Renal cortex interstitium (tissue), 11 donors: ENCODE data around the gene GPC5. TPM values are rescaled to one million over a fixed set of nuclear protein-coding genes. Genes with fewer than 3 reads are reported as not detected.

Experiments
- DNase-seq, 11 donors: peaks; one replicate each; pipeline ENCODE4 v3.0.0-alpha.2; 2013; ENCODE audit warnings: low read depth in 9 of 11, low spot score in 4 of 11; ENCODE audit errors: extremely low read depth in 1 of 11
- polyA plus RNA-seq, 3 donors: library from polyadenylated mRNA; unstranded; fragments of 120-200 nt; gene quantifications; one replicate each; pipeline ENCODE4 v1.2.1, GENCODE V29; 2013; ENCODE audit not compliant: insufficient read length in 3 of 3

GPC5 gene
- polyA plus RNA-seq, 3 donors = 3.5 to 4.5 (median 4.4) TPM

DNA sequence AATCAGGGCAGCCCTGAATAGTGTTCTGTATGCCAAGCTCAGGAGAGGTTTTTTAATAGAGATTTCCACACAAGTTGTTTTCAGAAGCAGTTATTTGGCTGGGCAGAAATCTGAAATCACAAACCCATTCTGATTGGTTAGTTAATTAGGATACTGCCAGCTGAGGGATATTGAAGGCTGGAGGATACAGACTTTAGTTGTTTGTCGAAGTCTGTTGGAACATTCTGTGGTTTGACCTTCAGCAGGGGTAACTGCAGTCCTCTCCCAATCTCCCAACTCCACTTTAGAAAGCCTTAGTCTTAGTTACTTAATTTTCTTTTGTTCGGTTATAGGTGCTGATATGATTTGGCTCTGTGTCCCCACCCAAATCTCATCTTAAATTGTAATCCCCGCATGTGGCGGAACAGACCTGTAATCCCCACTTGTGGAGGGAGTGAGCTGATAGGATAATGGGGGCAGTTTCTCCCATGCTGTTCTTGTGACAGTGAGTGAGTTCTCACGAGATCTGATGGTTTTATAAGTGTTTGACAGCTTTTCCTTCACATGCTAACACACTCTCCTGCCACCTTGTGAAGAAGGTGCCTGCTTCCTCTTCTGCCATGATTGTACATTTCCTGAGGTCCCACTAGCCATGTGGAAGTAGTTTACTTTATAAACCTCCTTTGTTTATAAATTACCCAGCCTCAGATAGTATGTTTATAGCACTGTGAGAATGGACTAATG lies 169.2 kb downstream of the GPC5 start:
- no peak for DNase-seq

GRCh38 chr13:91571681-91572080 lies 173.3 kb downstream of the GPC5 start:
- no peak for DNase-seq

DNA sequence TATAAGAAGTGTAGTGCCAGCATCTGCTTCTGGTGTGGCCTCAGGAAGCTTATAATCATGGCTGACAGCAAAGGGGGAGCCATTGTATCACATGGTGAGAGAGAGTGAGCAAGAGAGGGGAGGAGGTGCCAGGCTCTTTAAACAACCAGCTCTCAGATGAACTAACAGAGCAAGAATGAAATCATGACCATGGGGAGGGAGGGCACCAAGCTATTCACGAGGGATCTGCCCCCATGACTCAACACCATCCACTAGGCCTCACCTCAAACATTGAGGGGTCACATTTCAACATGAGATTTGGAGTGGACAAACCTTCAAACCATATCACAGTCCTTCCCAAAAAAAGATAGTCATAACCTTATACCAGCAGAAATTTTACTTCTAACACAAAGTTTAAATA lies 174.0 kb downstream of the GPC5 start:
- DNase-seq = no peak

- no peak for DNase-seq
Measured at GRCh38 chr13:91572944-91573598, 174.7 kb downstream of the GPC5 start.

- DNase-seq = no peak
Measured at GRCh38 chr13:91574766-91575165, 176.3 kb downstream of the GPC5 start.

DNA sequence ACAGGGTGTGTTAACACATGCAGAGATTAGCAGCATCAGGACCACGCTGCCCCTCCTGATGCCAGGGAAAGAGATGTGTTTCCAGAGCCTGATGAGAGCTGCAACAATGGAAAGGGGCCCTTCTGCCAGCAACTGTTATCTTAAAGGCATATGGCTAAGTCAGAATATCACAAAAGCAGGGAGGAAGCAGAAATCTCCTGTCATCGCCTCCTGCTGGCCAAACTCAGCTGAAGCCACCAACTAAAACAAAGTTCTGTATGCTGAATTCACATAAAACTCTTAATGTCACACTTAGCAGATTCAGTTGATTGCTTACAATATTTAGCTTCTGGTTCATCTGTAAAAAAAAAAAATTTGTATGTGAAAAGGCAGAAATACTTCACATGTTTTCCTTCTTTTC lies 178.2 kb downstream of the GPC5 start:
- no peak for DNase-seq

DNA sequence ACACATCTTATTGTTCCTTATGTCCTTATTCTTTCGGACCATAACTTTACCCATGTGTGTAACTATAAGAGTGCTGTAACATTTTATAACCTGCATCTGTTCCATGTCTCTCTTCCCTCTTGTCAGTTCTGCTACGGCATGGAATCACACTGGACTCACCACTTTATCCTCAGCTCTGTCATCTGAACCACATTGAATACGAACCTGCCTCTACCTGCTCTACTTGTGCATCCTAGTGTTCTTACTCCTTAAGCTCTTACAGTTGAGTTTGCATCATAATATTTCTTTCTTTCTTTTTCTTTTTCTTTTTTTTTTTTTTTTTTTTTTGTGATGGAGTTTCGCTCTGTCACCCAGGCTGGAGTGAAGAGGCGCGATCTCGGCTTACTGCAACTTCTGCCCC lies 180.9 kb downstream of the GPC5 start:
- DNase-seq = no peak

DNA sequence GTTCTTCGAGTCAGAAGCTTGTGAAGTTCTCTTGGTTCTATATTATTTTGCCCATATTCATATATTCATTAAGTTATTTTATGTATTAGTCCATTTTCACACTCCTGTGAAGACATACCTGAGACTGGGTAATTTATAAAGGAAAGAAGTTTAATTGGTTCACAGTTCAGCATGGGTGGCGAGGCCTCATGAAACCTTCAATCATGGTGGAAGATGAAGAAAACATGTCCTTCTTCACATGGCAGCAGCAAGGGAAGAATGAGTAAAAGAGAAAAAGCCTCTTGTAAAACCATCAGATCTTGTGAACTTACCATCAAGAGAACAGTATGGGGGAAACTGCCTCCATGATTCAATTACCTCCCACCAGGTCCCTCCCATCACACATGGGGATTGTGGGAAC lies 182.3 kb downstream of the GPC5 start:
- no peak for DNase-seq

DNA sequence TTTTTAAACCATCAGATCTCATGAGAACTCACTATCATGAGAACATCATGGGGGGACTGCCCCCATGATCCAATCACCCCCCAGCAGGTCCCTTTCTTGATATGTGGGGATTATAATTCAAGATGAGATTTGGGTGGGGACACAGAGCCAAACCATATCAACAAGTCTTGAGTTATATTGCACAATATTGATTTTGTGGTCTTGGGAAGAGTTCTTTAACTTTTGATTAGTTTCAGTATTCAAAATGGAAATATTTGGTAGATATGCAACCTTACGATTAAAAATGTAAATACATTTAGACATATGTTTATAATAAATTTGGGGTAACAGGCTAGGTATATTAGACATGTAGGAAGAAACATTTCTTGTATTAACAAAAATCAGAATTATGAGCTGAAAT lies 188.2 kb downstream of the GPC5 start:
- no peak for DNase-seq

DNA sequence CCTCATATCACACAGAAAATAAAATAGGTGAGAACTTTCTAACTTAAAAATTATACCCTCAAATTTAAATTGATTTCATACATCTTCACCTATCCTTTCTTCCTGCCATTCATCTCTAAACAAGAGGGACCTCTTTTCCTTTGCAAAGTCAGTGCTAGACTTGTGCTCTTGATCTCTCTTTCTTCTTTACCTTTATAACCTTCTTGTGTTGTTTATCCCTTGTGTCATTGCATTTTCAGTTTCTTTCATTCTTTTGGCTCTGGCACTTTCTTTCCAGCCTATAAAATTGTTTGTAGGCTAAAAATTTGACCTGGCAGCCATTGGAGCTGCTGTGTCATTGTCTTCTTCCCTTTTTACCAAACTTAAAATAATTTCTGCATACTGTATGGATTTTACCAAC lies 190.1 kb downstream of the GPC5 start:
- DNase-seq = no peak

GRCh38 chr13:91592056-91593014 lies 193.9 kb downstream of the GPC5 start:
- DNase-seq = no peak

- DNase-seq = no peak
Measured at GRCh38 chr13:91593456-91593855, 195.0 kb downstream of the GPC5 start.

GRCh38 chr13:91594061-91594460 lies 195.6 kb downstream of the GPC5 start:
- DNase-seq = no peak

GRCh38 chr13:91595677-91596076 lies 197.3 kb downstream of the GPC5 start:
- DNase-seq = no peak

DNA sequence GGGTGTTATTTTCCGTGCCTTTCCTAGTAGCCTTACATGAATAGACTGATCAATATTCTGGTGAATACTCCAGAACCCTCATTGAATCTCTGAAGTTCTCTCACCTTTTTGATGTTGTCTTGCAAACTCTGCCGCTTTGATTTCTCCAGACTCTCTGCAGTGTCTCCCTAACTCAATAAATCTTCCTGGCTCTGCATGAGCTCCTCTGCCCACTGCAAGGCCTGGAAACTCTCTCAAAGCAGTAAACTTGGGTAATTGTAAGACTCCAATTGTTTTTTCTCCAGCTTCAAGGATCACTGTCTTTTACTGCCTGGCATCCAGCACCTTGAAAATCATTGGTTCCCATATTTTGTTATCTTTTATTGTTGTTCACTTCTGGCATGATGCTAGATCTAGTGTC lies 198.4 kb downstream of the GPC5 start:
- DNase-seq = peak in 8 of 11 donors; percentile 9 to 64 (median 24)

- DNase-seq = no peak
Measured at GRCh38 chr13:91598655-91599054, 200.2 kb downstream of the GPC5 start.

DNA sequence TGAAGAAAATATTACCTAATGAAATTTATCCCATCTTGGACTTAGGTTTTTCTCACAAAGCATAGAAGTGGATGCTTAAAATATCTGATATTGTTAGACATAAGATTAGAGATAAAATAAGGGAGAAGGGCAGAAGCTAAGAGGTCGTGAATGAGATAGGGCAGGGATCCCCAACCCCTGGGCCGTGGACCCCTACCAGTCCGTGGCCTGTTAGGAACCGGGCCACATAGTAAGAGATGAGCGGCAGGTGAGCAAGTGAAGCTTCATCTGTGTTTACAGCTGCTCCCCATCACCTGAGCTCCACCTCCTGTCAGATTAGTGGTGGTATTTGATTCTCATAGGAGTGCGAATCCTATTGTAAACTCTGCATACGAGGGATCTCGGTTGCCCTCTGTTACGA lies 202.9 kb downstream of the GPC5 start:
- DNase-seq = no peak

GRCh38 chr13:91601807-91602206 lies 203.4 kb downstream of the GPC5 start:
- no peak for DNase-seq

- DNase-seq = peak in 7 of 11 donors; percentile 17 to 53 (median 22)
Measured at GRCh38 chr13:91609353-91609752, 210.9 kb downstream of the GPC5 start.

DNA sequence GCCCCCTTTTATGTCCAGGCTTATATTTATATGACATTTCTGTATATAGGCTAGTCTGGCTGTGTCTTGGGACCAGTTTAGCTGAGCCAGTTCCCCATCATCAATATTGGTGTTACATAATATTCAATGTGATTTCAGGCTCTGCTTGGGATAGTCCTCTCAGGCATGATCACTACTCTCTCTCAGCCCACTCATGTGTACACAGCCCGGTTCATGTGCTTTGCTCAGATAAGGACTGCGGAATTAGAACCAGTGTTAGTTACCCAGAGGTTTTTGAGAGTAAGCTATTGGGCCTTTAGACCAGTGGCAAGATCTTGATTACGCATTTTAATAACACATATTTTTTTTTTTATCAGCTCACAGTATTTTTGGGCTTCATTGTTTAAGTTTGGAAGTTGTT lies 219.9 kb downstream of the GPC5 start:
- DNase-seq = no peak
